Panc1 (cell line): ENCODE measurements around the gene ACOT12. TPM values are rescaled to one million over a fixed set of nuclear protein-coding genes. Genes with fewer than 3 reads are reported as not detected.

Source experiments
- ATAC-seq: fragments of 200-7000 bp; cut with Tn5 transposase; 2 replicates; pipeline ENCODE4 v1.9.1; 2020; ENCODE audit warnings: mild to moderate bottlenecking, moderate library complexity
- BruUV-seq: library from RNA; stranded (reverse); fragments of 400-500 nt; replicated peaks from 2 replicates; lab custom pipeline; 2021; lab: Mats Ljungman, UMichigan
- CTCF ChIA-PET: fragments of 300-600 bp; sonication (Branson Sonifier 250); formaldehyde crosslinking; loops from one replicate; lab custom pipeline; 2022; ENCODE audit warnings: antibody characterized with exemption; lab: Charles Lee
- POLR2A ChIA-PET: fragments of 300-600 bp; sonication (Branson Sonifier 250); formaldehyde crosslinking; loops from one replicate; lab custom pipeline; 2022; ENCODE audit warnings: antibody characterized with exemption; lab: Charles Lee
- DNase-seq: peaks from one replicate; pipeline ENCODE4 v3.0.0-alpha.2; 2010; ENCODE audit warnings: low read depth, low spot score
- H3K27ac ChIP-seq: 2 replicates; pipeline ENCODE4 v1.5.1; 2011; ENCODE audit warnings: mild to moderate bottlenecking, low read length, inconsistent platforms
- H3K27me3 ChIP-seq: fragments of 200-500 bp; sonication (Bioruptor generic); 2 replicates; pipeline ENCODE4 v1.6.0; 2014; ENCODE audit warnings: low read length, inconsistent platforms; ENCODE audit not compliant: control insufficient read depth, insufficient read depth
- H3K36me3 ChIP-seq: fragments of 200-500 bp; sonication (Bioruptor generic); 2 replicates; pipeline ENCODE4 v1.5.1; 2014; ENCODE audit warnings: inconsistent platforms, mild to moderate bottlenecking, low read length, moderate library complexity; ENCODE audit not compliant: control insufficient read depth, insufficient read depth
- H3K4me1 ChIP-seq: 2 replicates; pipeline ENCODE4 v1.5.1; 2011; ENCODE audit warnings: inconsistent platforms, mild to moderate bottlenecking, low read length, moderate library complexity; ENCODE audit not compliant: control insufficient read depth, insufficient read depth
- H3K4me3 ChIP-seq, 2 experiments: 2 replicates each; pipeline ENCODE4 v1.5.1; 2011 to 2012; ENCODE audit warnings: low read depth in 2 of 2, low read length in 2 of 2, mild to moderate bottlenecking in 2 of 2, inconsistent platforms in 1 of 2, moderate library complexity in 1 of 2
- H3K9me3 ChIP-seq: fragments of 200-500 bp; sonication (Bioruptor generic); 2 replicates; pipeline ENCODE4 v1.5.1; 2014; ENCODE audit warnings: low read depth, mild to moderate bottlenecking, inconsistent platforms, low read length, moderate library complexity; ENCODE audit not compliant: control insufficient read depth, insufficient read depth
- CTCF ChIP-seq: fragments of 450-650 bp; IDR thresholded peaks from 2 replicates; pipeline ENCODE4 v1.5.1; 2017; ENCODE audit warnings: mild to moderate bottlenecking
- POLR2AphosphoS5 ChIP-seq: IDR thresholded peaks from 2 replicates; pipeline ENCODE4 v1.6.1; 2012; ENCODE audit warnings: mild to moderate bottlenecking, low read depth, low read length, moderate library complexity
- REST ChIP-seq, 2 experiments: IDR thresholded peaks; 2 replicates each; pipeline ENCODE4 v1.6.1; 2011 to 2012; ENCODE audit warnings: low read depth in 2 of 2, control low read depth in 1 of 2, low read length in 1 of 2, mild to moderate bottlenecking in 1 of 2, moderate library complexity in 1 of 2; ENCODE audit not compliant: insufficient read depth in 1 of 2
- SIN3A ChIP-seq: IDR thresholded peaks from 2 replicates; pipeline ENCODE4 v1.6.1; 2012; ENCODE audit warnings: low read depth, mild to moderate bottlenecking, low read length, moderate library complexity, borderline replicate concordance; ENCODE audit not compliant: insufficient read depth
- TCF7L2 ChIP-seq: IDR thresholded peaks from 2 replicates; pipeline ENCODE4 v1.6.1; 2011; ENCODE audit warnings: mild to moderate bottlenecking, low read depth, low read length, inconsistent platforms
- in situ Hi-C: cut with HindIII; loops from 2 replicates; pipeline ENCODE4 v1.10.0; 2016; ENCODE audit warnings: low sequenced_read_pairs, low pct_unique_long_range_greater_than_20kb
- intact Hi-C: fragments of 100-400 bp; cut with micrococcal nuclease; formaldehyde crosslinking; loops from one replicate; pipeline ENCODE4 v1.10.0; 2022; ENCODE audit not compliant: unreplicated experiment
- total RNA-seq: library from RNA; stranded (reverse); gene quantifications from one replicate; pipeline ENCODE4 v1.2.1, GENCODE V29; 2021; ENCODE audit not compliant: unreplicated experiment

ACOT12 gene
- total RNA-seq, 1 experiment from 2014 or later, result 0.74 TPM

DNA sequence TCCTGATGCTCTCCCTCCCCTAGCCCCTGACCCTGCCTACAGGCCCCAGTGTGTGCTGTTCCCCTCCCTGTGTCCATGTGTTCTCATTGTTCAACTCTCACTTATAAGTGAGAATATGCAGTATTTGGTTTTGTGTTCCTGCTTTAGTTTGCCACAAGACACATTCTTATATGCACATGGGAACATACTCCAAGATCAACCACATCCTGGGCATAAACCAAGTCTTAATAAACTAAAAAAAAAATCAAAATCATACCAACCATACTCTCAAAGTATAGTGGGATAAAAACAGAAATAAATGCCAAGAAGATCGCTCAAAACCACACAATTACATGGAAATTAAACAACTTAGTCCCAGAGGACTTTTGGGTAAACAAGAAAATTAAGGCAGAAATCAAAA is 103.8 kb downstream of the ACOT12 start:
- no peaks in the 10 kb centered on the region for H3K4me1 ChIP-seq
- intact Hi-C loops (loop anchor here (10.0 kb wide), 1 partner anchor 45 kb away; no protein-coding TSS in a partner anchor), in situ Hi-C loops (no loop called here)
- BruUV-seq, result no TSS peak
- ChIA-PET CTCF (no interaction called here), POLR2A (no interaction called here)
- peaks cover 12% of the 10 kb centered on the region; the same call in 1 of the 2 replicates for H3K9me3 ChIP-seq
- H3K4me3 ChIP-seq, result no peak overlapping the region
- no peaks in the 10 kb centered on the region for H3K27me3 ChIP-seq
- no peaks in the 10 kb centered on the region for H3K36me3 ChIP-seq
- H3K27ac ChIP-seq, result no peak overlapping the region
- TF ChIP-seq TCF7L2 (no peak), SIN3A (no peak), REST (IDR thresholded peaks at IDR 0.05; ENCODE audit: insufficient read depth in 1 of 2, low read depth in 2 of 2, low read length in 1 of 2) (no peak), CTCF (no peak), POLR2AphosphoS5 (no peak)
- DNase-seq (no peak), ATAC-seq (no peak)

DNA sequence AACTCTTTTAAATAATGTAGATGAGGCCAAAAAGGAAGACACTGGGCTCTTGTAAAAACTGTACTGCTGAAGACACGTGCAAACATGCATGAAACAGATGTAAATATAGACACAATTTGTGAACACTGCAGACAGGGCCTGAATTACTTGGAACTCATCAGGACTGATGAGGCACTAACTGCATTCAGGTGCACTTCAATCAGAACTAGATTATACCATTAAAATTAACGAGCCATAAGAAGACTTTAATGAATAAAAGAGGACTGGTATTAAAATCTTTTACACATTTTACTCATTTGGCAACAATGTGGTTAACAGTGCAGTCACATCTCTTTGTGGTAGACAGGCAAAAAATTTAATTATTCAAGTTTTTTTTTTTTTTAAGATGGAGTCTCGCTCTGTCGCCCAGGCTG is 105.9 kb downstream of the ACOT12 start:
- DNase-seq (no peak), ATAC-seq (no peak)
- H3K4me1 ChIP-seq, result no peaks in the 10 kb centered on the region
- intact Hi-C loops (no loop called here), in situ Hi-C loops (no loop called here)
- POLR2A ChIA-PET, result no interaction called here
- no peak overlapping the region for H3K4me3 ChIP-seq
- no peaks in the 10 kb centered on the region for H3K27me3 ChIP-seq
- CTCF ChIA-PET, result no interaction called here
- BruUV-seq, result no TSS peak
- no peak overlapping the region for H3K27ac ChIP-seq
- TF ChIP-seq SIN3A, result no peak
- TF ChIP-seq TCF7L2, result no peak
- TF ChIP-seq CTCF, result no peak
- TF ChIP-seq REST (IDR thresholded peaks at IDR 0.05; ENCODE audit: insufficient read depth in 1 of 2, low read depth in 2 of 2, low read length in 1 of 2), result no peak
- TF ChIP-seq POLR2AphosphoS5, result no peak
- no peaks in the 10 kb centered on the region for H3K36me3 ChIP-seq
- peaks cover 12% of the 10 kb centered on the region; the same call in 1 of the 2 replicates for H3K9me3 ChIP-seq
